ENCODE data around the gene TTC8. TPM values are rescaled to one million over a fixed set of nuclear protein-coding genes. Genes with fewer than 3 reads are reported as not detected.
A peak's percentile ranks its signal among the peaks of the same experiment; 100 is the strongest.

Gene TTC8
- total RNA-seq, 3 donors from 2014 or later: 18.9 to 58.2 (median 44.6) TPM

- peak overlapping the region; percentile 45 to 73 (median 70) for H3K4me3 ChIP-seq
- no peaks in the 10 kb centered on the region for H3K4me1 ChIP-seq
- H3K27me3 ChIP-seq: no peaks in the 10 kb centered on the region
- no peak for DNase-seq (ENCODE audit: low spot score in 2 of 2)
- intact Hi-C loops (cut with DNase I; ENCODE audit: low total_unique reads): no loop called here
- TF ChIP-seq POLR2AphosphoS5 (IDR thresholded peaks at IDR 0.05) (no peak), POLR2A (IDR thresholded peaks at IDR 0.05) (no peak), CTCF (IDR thresholded peaks at IDR 0.05) (no peak)
- H3K36me3 ChIP-seq: no peaks in the 10 kb centered on the region
- H3K27ac ChIP-seq: peak overlapping the region; percentile 73 to 83
- H3K9me3 ChIP-seq: no peaks in the 10 kb centered on the region
Measured at GRCh38 chr14:88793259-88793625, 31.2 kb upstream of the TTC8 start.

- H3K27me3 ChIP-seq: no peaks in the 10 kb centered on the region
- TF ChIP-seq POLR2AphosphoS5 (IDR thresholded peaks at IDR 0.05) (no peak), POLR2A (IDR thresholded peaks at IDR 0.05) (no peak), CTCF (IDR thresholded peaks at IDR 0.05) (no peak)
- no peaks in the 10 kb centered on the region for H3K9me3 ChIP-seq
- no peak overlapping the region for H3K27ac ChIP-seq
- DNase-seq (ENCODE audit: low spot score in 2 of 2): no peak
- H3K36me3 ChIP-seq: no peaks in the 10 kb centered on the region
- H3K4me1 ChIP-seq: no peaks in the 10 kb centered on the region
- H3K4me3 ChIP-seq: no peak overlapping the region
- intact Hi-C loops (cut with DNase I; ENCODE audit: low total_unique reads): no loop called here
Measured at GRCh38 chr14:88798156-88798555, 26.3 kb upstream of the TTC8 start.

GRCh38 chr14:88799522-88799921 lies 24.9 kb upstream of the TTC8 start:
- H3K36me3 ChIP-seq: no peaks in the 10 kb centered on the region
- H3K27me3 ChIP-seq: no peaks in the 10 kb centered on the region
- H3K27ac ChIP-seq: no peak overlapping the region
- TF ChIP-seq CTCF (IDR thresholded peaks at IDR 0.05) (no peak), POLR2AphosphoS5 (IDR thresholded peaks at IDR 0.05) (no peak), POLR2A (IDR thresholded peaks at IDR 0.05) (no peak)
- H3K9me3 ChIP-seq: no peaks in the 10 kb centered on the region
- intact Hi-C loops (cut with DNase I; ENCODE audit: low total_unique reads): no loop called here
- H3K4me3 ChIP-seq: no peak overlapping the region
- DNase-seq (ENCODE audit: low spot score in 2 of 2): no peak
- no peaks in the 10 kb centered on the region for H3K4me1 ChIP-seq

GRCh38 chr14:88802596-88802995 lies 21.9 kb upstream of the TTC8 start:
- Histone ChIP-seq H3K27me3 (no peaks in the 10 kb centered on the region), H3K9me3 (no peaks in the 10 kb centered on the region), H3K4me3 (no peak overlapping the region), H3K4me1 (no peaks in the 10 kb centered on the region), H3K27ac (no peak overlapping the region), H3K36me3 (no peaks in the 10 kb centered on the region)
- no peak for DNase-seq (ENCODE audit: low spot score in 2 of 2)
- TF ChIP-seq CTCF (IDR thresholded peaks at IDR 0.05) (no peak), POLR2AphosphoS5 (IDR thresholded peaks at IDR 0.05) (no peak), POLR2A (IDR thresholded peaks at IDR 0.05) (no peak)
- intact Hi-C loops (cut with DNase I; ENCODE audit: low total_unique reads): no loop called here

GRCh38 chr14:88804035-88804434 lies 20.4 kb upstream of the TTC8 start:
- DNase-seq (ENCODE audit: low spot score in 2 of 2): no peak
- TF ChIP-seq CTCF (IDR thresholded peaks at IDR 0.05) (no peak), POLR2AphosphoS5 (IDR thresholded peaks at IDR 0.05) (no peak)
- Histone ChIP-seq H3K4me3 (no peak overlapping the region), H3K9me3 (no peaks in the 10 kb centered on the region), H3K27ac (no peak overlapping the region), H3K4me1 (no peaks in the 10 kb centered on the region), H3K36me3 (no peaks in the 10 kb centered on the region), H3K27me3 (no peaks in the 10 kb centered on the region)
- intact Hi-C loops (cut with DNase I; ENCODE audit: low total_unique reads): no loop called here
